Glutamatergic neuron (in vitro differentiated cells): ENCODE measurements around the gene KRT32. TPM values are rescaled to one million over a fixed set of nuclear protein-coding genes. Genes with fewer than 3 reads are reported as not detected.
"Not testable (repeated sequence)": the region's sequence is repeated elsewhere in the genome, so short reads cannot be mapped to it uniquely, and the experiment has no call there.

Source experiments
- DNase-seq: peaks from one replicate; pipeline ENCODE4 v3.0.0; 2022
- H3K27ac Mint-ChIP-seq: one replicate; pipeline ENCODE4 v1.8.0; 2020; ENCODE audit warnings: mild to moderate bottlenecking, mixed read lengths, inconsistent platforms; ENCODE audit not compliant: unreplicated experiment
- H3K27me3 Mint-ChIP-seq: one replicate; pipeline ENCODE4 v1.8.0; 2020; ENCODE audit warnings: mild to moderate bottlenecking, moderate library complexity, mixed read lengths, inconsistent platforms; ENCODE audit not compliant: unreplicated experiment
- H3K36me3 Mint-ChIP-seq: one replicate; pipeline ENCODE4 v1.8.0; 2020; ENCODE audit warnings: mild to moderate bottlenecking, mixed read lengths, inconsistent platforms; ENCODE audit not compliant: unreplicated experiment
- H3K4me1 Mint-ChIP-seq: one replicate; pipeline ENCODE4 v1.8.0; 2020; ENCODE audit warnings: mild to moderate bottlenecking, low read depth, mixed read lengths, inconsistent platforms; ENCODE audit not compliant: unreplicated experiment
- H3K4me3 Mint-ChIP-seq: one replicate; pipeline ENCODE4 v1.8.0; 2020; ENCODE audit warnings: mild to moderate bottlenecking, mixed read lengths, inconsistent platforms; ENCODE audit not compliant: unreplicated experiment
- H3K9me3 Mint-ChIP-seq: one replicate; pipeline ENCODE4 v1.8.0; 2020; ENCODE audit warnings: mild to moderate bottlenecking, moderate library complexity, mixed read lengths, inconsistent platforms; ENCODE audit not compliant: unreplicated experiment
- total RNA-seq: library from RNA; stranded (reverse); fragmentation: NEBNext Ultra II Directional; extraction: Animal tissue kit (Norgen Biotek cat#: 25700); gene quantifications from one replicate; pipeline ENCODE4 v1.2.1, GENCODE V29; 2021; ENCODE audit not compliant: unreplicated experiment
- TF ChIP-seq, protein P1 (sequence below): fragments of 200-600 bp; sonication (generic); IDR thresholded peaks from one replicate; pipeline ENCODE4 v1.5.0; 2021; ENCODE audit not compliant: partially characterized antibody, unreplicated experiment

KRT32 gene
- total RNA-seq, 1 donor from 2014 or later = not detected

- Mint-ChIP-seq H3K4me3 (no peak overlapping the region), H3K4me1 (no peaks in the 10 kb centered on the region), H3K36me3 (no peaks in the 10 kb centered on the region), H3K27ac (no peak overlapping the region), H3K27me3 (no peaks in the 10 kb centered on the region), H3K9me3 (no peaks in the 10 kb centered on the region)
- TF ChIP-seq, protein P1, sequence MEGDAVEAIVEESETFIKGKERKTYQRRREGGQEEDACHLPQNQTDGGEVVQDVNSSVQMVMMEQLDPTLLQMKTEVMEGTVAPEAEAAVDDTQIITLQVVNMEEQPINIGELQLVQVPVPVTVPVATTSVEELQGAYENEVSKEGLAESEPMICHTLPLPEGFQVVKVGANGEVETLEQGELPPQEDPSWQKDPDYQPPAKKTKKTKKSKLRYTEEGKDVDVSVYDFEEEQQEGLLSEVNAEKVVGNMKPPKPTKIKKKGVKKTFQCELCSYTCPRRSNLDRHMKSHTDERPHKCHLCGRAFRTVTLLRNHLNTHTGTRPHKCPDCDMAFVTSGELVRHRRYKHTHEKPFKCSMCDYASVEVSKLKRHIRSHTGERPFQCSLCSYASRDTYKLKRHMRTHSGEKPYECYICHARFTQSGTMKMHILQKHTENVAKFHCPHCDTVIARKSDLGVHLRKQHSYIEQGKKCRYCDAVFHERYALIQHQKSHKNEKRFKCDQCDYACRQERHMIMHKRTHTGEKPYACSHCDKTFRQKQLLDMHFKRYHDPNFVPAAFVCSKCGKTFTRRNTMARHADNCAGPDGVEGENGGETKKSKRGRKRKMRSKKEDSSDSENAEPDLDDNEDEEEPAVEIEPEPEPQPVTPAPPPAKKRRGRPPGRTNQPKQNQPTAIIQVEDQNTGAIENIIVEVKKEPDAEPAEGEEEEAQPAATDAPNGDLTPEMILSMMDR = no peak
- DNase-seq = no peak
Observed at GRCh38 chr17:41428591-41429291, 38.4 kb downstream of the KRT32 start.

DNA sequence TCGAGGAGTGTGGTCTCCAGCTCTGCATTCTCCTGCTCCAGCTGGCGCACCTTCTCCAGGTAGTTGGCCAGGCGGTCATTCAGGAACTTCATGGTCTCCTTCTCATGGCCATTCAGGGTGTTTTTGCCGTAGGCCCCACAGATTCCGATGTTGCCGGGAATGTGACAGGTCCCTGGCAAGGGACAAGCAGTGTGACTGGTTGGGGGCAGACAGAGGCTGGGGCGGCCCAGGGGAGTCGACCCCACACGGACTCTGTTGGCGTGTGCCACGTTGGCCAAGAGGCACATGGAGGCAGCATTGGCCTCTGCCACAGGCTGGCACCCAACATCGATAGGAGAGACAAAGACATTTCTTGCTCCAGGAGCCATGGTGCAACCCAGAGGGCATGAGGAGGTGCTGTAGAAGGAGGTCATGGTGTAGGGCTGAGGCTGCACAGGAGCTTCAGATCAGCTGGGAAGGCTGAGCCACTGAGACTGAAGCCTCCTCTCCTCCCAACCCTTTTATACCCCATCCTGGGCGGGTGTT is 43.0 kb downstream of the KRT32 start, which contains the start of gene KRT37:
TSS of gene KRT37 (minus strand) at position 475 of the 525 bp plus-strand sequence. CDS start at position 413, 62 bp downstream.
- TF ChIP-seq, protein P1 = no peak
- Mint-ChIP-seq H3K4me1 (no peaks in the 10 kb centered on the region), H3K27ac (no peak within 1 kb of the TSS), H3K36me3 (no peaks in the 10 kb centered on the region), H3K9me3 (no peaks in the 10 kb centered on the region), H3K4me3 (no peak within 1 kb of the TSS), H3K27me3 (no peaks in the 10 kb centered on the region)
- no peak for DNase-seq

GRCh38 chr17:41422586-41422985 is 44.6 kb downstream of the KRT32 start:
- not testable (repeated sequence) for H3K4me3 Mint-ChIP-seq, H3K27ac Mint-ChIP-seq, H3K36me3 Mint-ChIP-seq, H3K27me3 Mint-ChIP-seq, H3K4me1 Mint-ChIP-seq, H3K9me3 Mint-ChIP-seq, DNase-seq

DNA sequence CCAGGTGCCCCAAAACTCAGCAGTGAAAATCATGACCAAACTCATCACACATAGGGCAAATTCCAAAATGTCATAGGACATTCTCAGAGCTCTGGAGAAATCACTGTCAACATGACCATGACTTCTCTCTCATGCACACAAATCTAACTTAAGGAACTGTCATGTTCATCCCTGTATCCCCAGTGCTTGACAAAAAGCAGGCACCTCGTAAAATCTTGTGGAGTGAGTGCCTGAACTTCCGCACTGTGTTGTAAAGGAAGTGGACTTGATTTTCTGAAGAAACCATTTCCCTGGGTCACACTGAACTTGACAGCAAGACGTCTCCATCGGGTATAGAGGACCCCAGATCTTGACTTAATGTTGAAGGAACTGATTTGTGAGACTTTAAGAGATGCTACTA is 45.6 kb downstream of the KRT32 start:
- Mint-ChIP-seq H3K27ac (no peak overlapping the region), H3K4me3 (no peak overlapping the region), H3K27me3 (no peaks in the 10 kb centered on the region), H3K9me3 (no peaks in the 10 kb centered on the region), H3K36me3 (no peaks in the 10 kb centered on the region), H3K4me1 (no peaks in the 10 kb centered on the region)
- TF ChIP-seq, protein P1 = no peak
- DNase-seq = no peak

- TF ChIP-seq, protein P1 = no peak
- Mint-ChIP-seq H3K4me3 (no peak overlapping the region), H3K27me3 (peaks cover 2% of the 10 kb centered on the region), H3K27ac (no peak overlapping the region), H3K4me1 (peaks cover 4% of the 10 kb centered on the region), H3K36me3 (no peaks in the 10 kb centered on the region), H3K9me3 (no peaks in the 10 kb centered on the region)
- DNase-seq = no peak
Observed at GRCh38 chr17:41421116-41421515, 46.1 kb downstream of the KRT32 start.
